PFSK-1 (cell line): ENCODE results near the gene DTX1.

Experiments
- FOXP2 ChIP-seq: optimal IDR thresholded peaks from 2 replicates; pipeline ENCODE3; 2011; ENCODE audit warnings: borderline replicate concordance, control low read depth, inconsistent platforms; ENCODE audit not compliant: insufficient read depth; ENCODE audit errors: extremely low read length, extremely low read depth
- POLR2AphosphoS5 ChIP-seq: IDR thresholded peaks from 2 replicates; pipeline ENCODE4 v1.6.1; 2012; ENCODE audit warnings: low read depth, mild to moderate bottlenecking, control low read depth, low read length, moderate library complexity
- REST ChIP-seq, 2 experiments: IDR thresholded peaks; 2 replicates each; pipeline versions ENCODE4 v1.6.1 to v1.8.0; 2011 to 2012; ENCODE audit warnings: low read depth in 2 of 2, low read length in 2 of 2, control low read depth in 1 of 2, inconsistent platforms in 1 of 2, mild to moderate bottlenecking in 1 of 2, moderate library complexity in 1 of 2; ENCODE audit not compliant: insufficient read depth in 1 of 2
- SIN3A ChIP-seq: IDR thresholded peaks from 2 replicates; pipeline ENCODE4 v1.6.1; 2012; ENCODE audit warnings: mild to moderate bottlenecking, low read length, moderate library complexity, borderline replicate concordance; ENCODE audit not compliant: insufficient read depth
- TAF1 ChIP-seq: IDR thresholded peaks from 2 replicates; pipeline ENCODE4 v1.6.1; 2012; ENCODE audit warnings: low read length, control low read depth, borderline replicate concordance; ENCODE audit not compliant: insufficient read depth

GRCh38 chr12:113119980-113120669, 63.6 kb downstream of the DTX1 start:
- TF ChIP-seq TAF1 (no peak), REST (IDR thresholded peaks at IDR 0.05; ENCODE audit: insufficient read depth in 1 of 2, low read depth in 2 of 2, low read length in 2 of 2) (no peak), POLR2AphosphoS5 (no peak), SIN3A (no peak), FOXP2 (no peak)
